GM12878 (cell line): ENCODE data around the gene GID8. TPM values are rescaled to one million over a fixed set of nuclear protein-coding genes. Genes with fewer than 3 reads are reported as not detected.

Experiments used
- ATAC-seq: fragments of 200-7000 bp; cut with Tn5 transposase; 3 replicates; pipeline ENCODE4 v1.9.1; 2020; ENCODE audit warnings: mild to moderate bottlenecking, moderate library complexity
- BruUV-seq: library from RNA; stranded (reverse); fragments of 400-500 nt; replicated peaks from 2 replicates; lab custom pipeline; 2021; lab: Mats Ljungman, UMichigan
- CTCF ChIA-PET: fragments of 300-600 bp; sonication (Branson Sonifier 250); formaldehyde crosslinking; extraction: SDS; loops from one replicate; lab custom pipeline; 2021; ENCODE audit warnings: inconsistent platforms; lab: Yijun Ruan, JAX
- POLR2A ChIA-PET: fragments of 350-600 bp; formaldehyde crosslinking; extraction: SDS; loops from one replicate; lab custom pipeline; 2021; ENCODE audit warnings: inconsistent platforms; lab: Charles Lee
- RAD21 ChIA-PET: fragments of 300-600 bp; sonication (Branson Sonifier 250); formaldehyde crosslinking; loops from one replicate; lab custom pipeline; 2023; ENCODE audit warnings: antibody characterized with exemption; ENCODE audit not compliant: unreplicated experiment; lab: Charles Lee
- SMC1A ChIA-PET: fragments of 300-600 bp; sonication (Branson Sonifier 250); formaldehyde crosslinking; loops from one replicate; lab custom pipeline; 2023; ENCODE audit not compliant: unreplicated experiment, uncharacterized antibody; lab: Charles Lee
- DNase-seq: peaks from one replicate; pipeline ENCODE4 v3.0.0-alpha.2; 2011; ENCODE audit warnings: low read depth, low spot score
- FAIRE-seq: peaks from 3 replicates; lab custom pipeline; 2011; peaks lifted over from hg19 to GRCh38; lab: Jason Lieb, UNC
- H2AFZ ChIP-seq: 2 replicates; pipeline ENCODE4 v1.6.0; 2011; ENCODE audit warnings: low read depth, low read length, control low read depth; ENCODE audit not compliant: control insufficient read depth
- H3K27ac ChIP-seq: 2 replicates; pipeline ENCODE4 v1.5.1; 2011; ENCODE audit warnings: control low read depth; ENCODE audit not compliant: control insufficient read depth, insufficient read depth
- H3K27me3 ChIP-seq, 2 experiments: replicated peaks in 1 of 2; 2 replicates each; pipeline versions ENCODE4 v1.6.0 to v1.6.1; 2011; ENCODE audit warnings: low read length in 1 of 2; ENCODE audit not compliant: control insufficient read depth in 2 of 2, insufficient read depth in 2 of 2
- H3K36me3 ChIP-seq, 2 experiments: 2 replicates each; pipeline ENCODE4 v1.5.1; 2011; ENCODE audit warnings: low read length in 1 of 2; ENCODE audit not compliant: control insufficient read depth in 2 of 2, insufficient read depth in 2 of 2
- H3K4me1 ChIP-seq: 2 replicates; pipeline ENCODE4 v1.6.1; 2011; ENCODE audit warnings: mild to moderate bottlenecking, low read length, moderate library complexity, mixed read lengths; ENCODE audit not compliant: control insufficient read depth, insufficient read depth
- H3K4me2 ChIP-seq: 2 replicates; pipeline ENCODE4 v1.6.0; 2011; ENCODE audit warnings: control low read depth; ENCODE audit not compliant: control insufficient read depth, insufficient read depth
- H3K4me3 ChIP-seq: fragments of 200-600 bp; sonication (generic); 2 replicates; pipeline ENCODE4 v1.5.1; 2016
- H3K79me2 ChIP-seq: 2 replicates; pipeline ENCODE4 v1.6.0; 2011; ENCODE audit warnings: low read length; ENCODE audit not compliant: control insufficient read depth, insufficient read depth
- H3K9ac ChIP-seq: 2 replicates; pipeline ENCODE4 v1.8.0; 2011; ENCODE audit warnings: low read length, control low read depth, mixed read lengths; ENCODE audit not compliant: control insufficient read depth, insufficient read depth
- H3K9me3 ChIP-seq: replicated peaks from 3 replicates; pipeline ENCODE4 v1.5.1; 2011; ENCODE audit warnings: mild to moderate bottlenecking, low read length; ENCODE audit not compliant: control insufficient read depth, insufficient read depth
- H4K20me1 ChIP-seq: 2 replicates; pipeline ENCODE4 v1.6.0; 2011; ENCODE audit not compliant: control insufficient read depth, insufficient read depth
- E2F4 ChIP-seq: IDR thresholded peaks from 2 replicates; pipeline ENCODE4 v1.6.1; 2012; ENCODE audit warnings: low read depth, low read length, improper control_type of control experiment
- EZH2 ChIP-seq: IDR thresholded peaks from 2 replicates; pipeline ENCODE4 v1.6.1; 2012; ENCODE audit warnings: low read depth, mild to moderate bottlenecking, control low read depth, inconsistent platforms, low read length, borderline replicate concordance; ENCODE audit not compliant: control insufficient read depth
- IKZF1 ChIP-seq: fragments of 450-650 bp; conservative IDR thresholded peaks from 2 replicates; pipeline ENCODE4 v1.6.1; 2017; ENCODE audit warnings: antibody characterized with exemption, mild to moderate bottlenecking
- JUND ChIP-seq: IDR thresholded peaks from 2 replicates; pipeline ENCODE4 v1.6.1; 2012; ENCODE audit warnings: low read depth, mild to moderate bottlenecking, low read length, improper control_type of control experiment, moderate library complexity
- NR2C2 ChIP-seq: IDR thresholded peaks from 2 replicates; pipeline ENCODE4 v1.6.1; 2011; ENCODE audit warnings: borderline replicate concordance, low read depth; ENCODE audit not compliant: control insufficient read depth, insufficient read length
- RAD51 ChIP-seq: fragments of 450-650 bp; IDR thresholded peaks from 2 replicates; pipeline ENCODE4 v1.6.1; 2016; ENCODE audit warnings: moderate library complexity, mild to moderate bottlenecking, inconsistent platforms
- RB1 ChIP-seq: fragments of 450-650 bp; formaldehyde crosslinking; IDR thresholded peaks from 2 replicates; pipeline ENCODE4 v1.6.1; 2017; ENCODE audit warnings: mild to moderate bottlenecking, borderline replicate concordance
- RELA ChIP-seq: fragments of 450-650 bp; IDR thresholded peaks from 2 replicates; pipeline ENCODE4 v1.8.0; 2014; ENCODE audit warnings: borderline replicate concordance; ENCODE audit not compliant: partially characterized antibody
- SIN3A ChIP-seq: IDR thresholded peaks from 2 replicates; pipeline ENCODE4 v1.6.1; 2012; ENCODE audit warnings: low read depth, low read length, improper control_type of control experiment
- SMAD1 ChIP-seq: fragments of 450-650 bp; IDR thresholded peaks from 2 replicates; pipeline ENCODE4 v1.6.1; 2018; ENCODE audit warnings: mild to moderate bottlenecking, low read depth; ENCODE audit not compliant: partially characterized antibody
- SMARCA5 ChIP-seq: fragments of 450-650 bp; IDR thresholded peaks from 2 replicates; pipeline ENCODE4 v1.6.1; 2017; ENCODE audit warnings: mild to moderate bottlenecking
- SRF ChIP-seq, 2 experiments: IDR thresholded peaks; 2 replicates each; pipeline ENCODE4 v1.6.1; 2011; ENCODE audit warnings: low read depth in 2 of 2, low read length in 2 of 2, mild to moderate bottlenecking in 1 of 2, moderate library complexity in 1 of 2
- ZBTB33 ChIP-seq: fragments of 450-650 bp; IDR thresholded peaks from 2 replicates; pipeline ENCODE4 v1.6.1; 2017; ENCODE audit warnings: mild to moderate bottlenecking
- ZNF384 ChIP-seq: IDR thresholded peaks from 2 replicates; pipeline ENCODE4 v1.6.1; 2012; ENCODE audit warnings: low read depth, mild to moderate bottlenecking, low read length, improper control_type of control experiment, borderline replicate concordance
- WGBS: methylation state at CpG from one replicate; pipeline ENCODE4 v1.1.6; 2016; ENCODE audit warnings: low lambda C conversion rate; ENCODE audit not compliant: insufficient replicate concordance, insufficient coverage; ENCODE audit errors: missing lambda C conversion rate; 5-methylcytosine and 5-hydroxymethylcytosine counted together
- in situ Hi-C: fragments of 300-500 bp; cut with MboI; formaldehyde crosslinking; loops from 9 replicates; pipeline ENCODE4 v1.14.3; 2018; ENCODE audit warnings: mixed read lengths
- intact Hi-C: fragments of 100-400 bp; cut with micrococcal nuclease; formaldehyde crosslinking; loops from one replicate; pipeline ENCODE4 v1.14.2; 2022; ENCODE audit not compliant: unreplicated experiment
- polyA plus RNA-seq, 11 experiments: library from polyadenylated mRNA; depleted of rRNA in 4 of 11; unstranded in 6 of 11; stranded (reverse) in 5 of 11; fragments of >200 nt; fragmentation: Nextera tagmentation in 4 of 11; fragmentation: Illumina TruSeq in 1 of 11; extraction: Ambion mirVana in 4 of 11; extraction: Trizol in 1 of 11; gene quantifications; 1 replicate in 1 of 11; 2 replicates in 10 of 11; pipeline versions ENCODE4 v1.2.1 to v1.2.3, GENCODE V29; 2011 to 2016; ENCODE audit warnings: inconsistent platforms in 2 of 11, missing spikeins in 2 of 11, low read depth in 1 of 11
- total RNA-seq, 4 experiments: library from RNA; depleted of rRNA in 3 of 4; stranded (reverse); fragments of >200 nt in 3 of 4; fragmentation: Illumina TruSeq in 1 of 4; extraction: Trizol in 1 of 4; gene quantifications; 2 replicates each; pipeline versions ENCODE4 v1.2.1 to v1.2.3, GENCODE V29; 2013 to 2021
- TF ChIP-seq, protein P1 (sequence below): fragments of 450-650 bp; IDR thresholded peaks from 2 replicates; pipeline ENCODE4 v1.6.1; 2017; ENCODE audit warnings: borderline replicate concordance
- TF ChIP-seq, protein P2 (sequence below): fragments of 450-650 bp; IDR thresholded peaks from 2 replicates; pipeline ENCODE4 v1.6.1; 2017; ENCODE audit warnings: antibody characterized with exemption, mild to moderate bottlenecking, moderate library complexity

GID8 gene
- total and polyA plus RNA-seq, 10 of the 15 experiments (the other 5 are each of a cell fraction or from before 2014, with no cell fraction given) = 12.0 to 33.8 (median 22.2) TPM

- Histone ChIP-seq H4K20me1 (no peaks in the 10 kb centered on the region), H3K36me3 (peaks cover 12 to 38% of the 10 kb centered on the region in 2 experiments), H3K27me3 (no peaks in the 10 kb centered on the region), H3K79me2 (peaks cover 54% of the 10 kb centered on the region), H3K4me2 (peak overlapping the region; percentile 27; the same call in 1 of the 2 replicates), H3K4me3 (no peak overlapping the region), H3K4me1 (0 out of 2 replicates have a peak, but pooled peaks cover 5% of the 10 kb centered on the region), H2AFZ (no peak overlapping the region), H3K27ac (no peak overlapping the region), H3K9me3 (no peaks in the 10 kb centered on the region), H3K9ac (peak overlapping the region; percentile 28; the same call in 1 of the 2 replicates)
- ChIA-PET POLR2A (interaction anchor here (0.6 kb wide), 1 partner anchor 163 kb away, joined by 3 read pairs; no protein-coding TSS in a partner anchor), SMC1A (no interaction called here), RAD21 (no interaction called here), CTCF (interaction anchor here (0.7 to 1.0 kb wide), 2 partner anchors 12 to 38 kb away, joined by 3 read pairs; partner anchors contain the start of gene SLC17A9)
- no peak for DNase-seq
- FAIRE-seq = no peak
- BruUV-seq = no TSS peak
- in situ Hi-C loops (no loop called here), intact Hi-C loops (no loop called here)
- 88% methylated on average over 8 of the region's 8 CpGs for WGBS
- ATAC-seq = no peak
- TF ChIP-seq SMAD1 (no peak), ZNF384 (no peak), E2F4 (no peak), IKZF1 (no peak), EZH2 (no peak), RB1 (no peak), NR2C2 (no peak), ZBTB33 (no peak), JUND (no peak), SMARCA5 (no peak), RELA (no peak), RAD51 (no peak), SRF (IDR thresholded peaks at IDR 0.05; ENCODE audit: low read depth in 2 of 2, low read length in 2 of 2) (no peak), SIN3A (no peak)
- TF ChIP-seq, protein P1, sequence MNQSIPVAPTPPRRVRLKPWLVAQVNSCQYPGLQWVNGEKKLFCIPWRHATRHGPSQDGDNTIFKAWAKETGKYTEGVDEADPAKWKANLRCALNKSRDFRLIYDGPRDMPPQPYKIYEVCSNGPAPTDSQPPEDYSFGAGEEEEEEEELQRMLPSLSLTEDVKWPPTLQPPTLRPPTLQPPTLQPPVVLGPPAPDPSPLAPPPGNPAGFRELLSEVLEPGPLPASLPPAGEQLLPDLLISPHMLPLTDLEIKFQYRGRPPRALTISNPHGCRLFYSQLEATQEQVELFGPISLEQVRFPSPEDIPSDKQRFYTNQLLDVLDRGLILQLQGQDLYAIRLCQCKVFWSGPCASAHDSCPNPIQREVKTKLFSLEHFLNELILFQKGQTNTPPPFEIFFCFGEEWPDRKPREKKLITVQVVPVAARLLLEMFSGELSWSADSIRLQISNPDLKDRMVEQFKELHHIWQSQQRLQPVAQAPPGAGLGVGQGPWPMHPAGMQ = no peak
- TF ChIP-seq, protein P2, sequence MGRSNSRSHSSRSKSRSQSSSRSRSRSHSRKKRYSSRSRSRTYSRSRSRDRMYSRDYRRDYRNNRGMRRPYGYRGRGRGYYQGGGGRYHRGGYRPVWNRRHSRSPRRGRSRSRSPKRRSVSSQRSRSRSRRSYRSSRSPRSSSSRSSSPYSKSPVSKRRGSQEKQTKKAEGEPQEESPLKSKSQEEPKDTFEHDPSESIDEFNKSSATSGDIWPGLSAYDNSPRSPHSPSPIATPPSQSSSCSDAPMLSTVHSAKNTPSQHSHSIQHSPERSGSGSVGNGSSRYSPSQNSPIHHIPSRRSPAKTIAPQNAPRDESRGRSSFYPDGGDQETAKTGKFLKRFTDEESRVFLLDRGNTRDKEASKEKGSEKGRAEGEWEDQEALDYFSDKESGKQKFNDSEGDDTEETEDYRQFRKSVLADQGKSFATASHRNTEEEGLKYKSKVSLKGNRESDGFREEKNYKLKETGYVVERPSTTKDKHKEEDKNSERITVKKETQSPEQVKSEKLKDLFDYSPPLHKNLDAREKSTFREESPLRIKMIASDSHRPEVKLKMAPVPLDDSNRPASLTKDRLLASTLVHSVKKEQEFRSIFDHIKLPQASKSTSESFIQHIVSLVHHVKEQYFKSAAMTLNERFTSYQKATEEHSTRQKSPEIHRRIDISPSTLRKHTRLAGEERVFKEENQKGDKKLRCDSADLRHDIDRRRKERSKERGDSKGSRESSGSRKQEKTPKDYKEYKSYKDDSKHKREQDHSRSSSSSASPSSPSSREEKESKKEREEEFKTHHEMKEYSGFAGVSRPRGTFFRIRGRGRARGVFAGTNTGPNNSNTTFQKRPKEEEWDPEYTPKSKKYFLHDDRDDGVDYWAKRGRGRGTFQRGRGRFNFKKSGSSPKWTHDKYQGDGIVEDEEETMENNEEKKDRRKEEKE = no peak
Observed at GRCh38 chr20:62940875-62941274, 2.9 kb downstream of the GID8 start.
